Stimulated activated CD8-positive, alpha-beta memory T cell treated with anti-CD3 and anti-CD28 coated beads, Interleukin-4, amount 100 ng/mL, for 48 hours (primary cell): ENCODE results near the gene ZFP42.
"Not testable (repeated sequence)": the region's sequence is repeated elsewhere in the genome, so short reads cannot be mapped to it uniquely, and the experiment has no call there.

ENCODE experiments used
- DNase-seq: peaks from one replicate; pipeline ENCODE4 v3.0.0-alpha.2; 2020

ZFP42 gene

DNA sequence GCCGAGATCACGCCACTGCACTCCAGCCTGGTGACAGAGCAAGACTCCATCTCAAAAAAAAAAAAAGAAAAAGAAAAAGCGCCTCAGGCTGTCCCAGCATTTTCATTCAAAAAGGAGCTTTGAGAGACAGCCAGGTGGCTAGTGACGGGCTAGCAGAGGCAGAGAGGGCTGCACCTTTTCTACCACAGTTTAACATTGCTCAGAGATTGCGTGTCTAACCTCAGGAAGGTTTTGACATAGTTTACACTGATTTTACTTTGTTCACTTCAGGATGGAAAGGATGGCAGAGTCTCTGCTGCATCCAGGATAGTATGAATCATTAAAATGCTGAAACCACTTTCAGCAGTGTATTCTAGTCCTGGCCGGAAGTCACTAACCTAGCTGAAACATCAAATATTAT, 28.1 kb downstream of the ZFP42 start:
- no peak for DNase-seq

DNA sequence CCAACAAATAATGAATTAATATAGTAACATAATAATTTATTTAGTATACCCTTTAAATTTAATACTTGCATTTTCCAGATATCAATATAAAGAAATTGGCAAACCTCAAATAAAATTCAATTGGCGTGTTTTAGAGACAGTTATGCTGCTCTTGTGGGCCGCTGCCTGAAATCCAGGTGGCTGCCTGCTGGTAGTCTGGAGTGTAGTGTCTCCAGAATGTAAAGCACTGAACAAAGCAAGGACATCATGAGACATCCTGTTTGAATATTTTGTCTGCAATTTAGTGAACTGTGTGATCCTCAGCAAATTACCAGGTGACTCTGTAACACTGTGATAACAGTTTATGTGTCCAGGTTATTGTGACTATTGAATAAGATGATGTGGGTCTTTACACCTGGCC, 29.9 kb downstream of the ZFP42 start:
- DNase-seq = no peak

GRCh38 chr4:188029114-188029513, 33.5 kb downstream of the ZFP42 start:
- no peak for DNase-seq

DNA sequence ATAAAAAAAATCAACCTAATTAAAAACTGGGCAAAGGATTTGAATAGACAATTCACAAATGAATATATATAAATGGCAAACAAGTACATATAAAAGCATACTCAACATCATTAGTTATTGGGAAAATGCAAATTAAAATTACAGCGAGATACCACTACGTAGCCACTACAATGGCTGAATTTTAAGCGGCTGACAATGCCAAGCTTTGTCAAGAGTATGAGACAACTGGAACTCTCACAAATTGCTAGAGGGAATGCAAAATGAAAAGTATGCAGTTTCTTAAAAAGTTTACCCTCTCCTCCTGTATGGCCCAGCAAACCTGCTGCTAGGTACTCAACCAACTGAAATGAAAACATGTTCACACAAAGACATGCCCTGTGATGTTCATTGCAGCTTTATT, 34.8 kb downstream of the ZFP42 start:
- DNase-seq = no peak

- no peak for DNase-seq
Measured at GRCh38 chr4:188031751-188032150, 36.2 kb downstream of the ZFP42 start.

DNA sequence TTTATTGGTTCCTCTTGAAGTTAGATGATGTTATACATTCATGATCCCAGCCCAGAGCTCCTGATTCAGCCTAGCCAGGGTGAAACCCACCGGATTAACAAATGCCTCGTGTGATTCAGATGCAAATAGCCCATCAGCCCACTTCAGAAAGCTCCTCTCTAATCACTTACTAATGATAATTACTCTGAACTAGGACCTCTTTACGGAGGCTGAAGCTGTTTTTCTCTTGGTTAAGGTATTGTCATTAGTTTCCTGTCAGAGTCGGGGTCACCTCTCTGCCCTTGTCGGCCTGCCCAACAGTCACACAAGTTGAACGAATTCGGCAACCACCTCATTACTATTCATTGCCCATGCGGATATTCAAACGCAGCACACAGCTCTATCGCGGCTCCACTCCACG, 36.6 kb downstream of the ZFP42 start:
- no peak for DNase-seq

GRCh38 chr4:188032583-188032982, 37.0 kb downstream of the ZFP42 start:
- DNase-seq = no peak

- no peak for DNase-seq
Measured at GRCh38 chr4:188037003-188037713, 41.6 kb downstream of the ZFP42 start.

DNA sequence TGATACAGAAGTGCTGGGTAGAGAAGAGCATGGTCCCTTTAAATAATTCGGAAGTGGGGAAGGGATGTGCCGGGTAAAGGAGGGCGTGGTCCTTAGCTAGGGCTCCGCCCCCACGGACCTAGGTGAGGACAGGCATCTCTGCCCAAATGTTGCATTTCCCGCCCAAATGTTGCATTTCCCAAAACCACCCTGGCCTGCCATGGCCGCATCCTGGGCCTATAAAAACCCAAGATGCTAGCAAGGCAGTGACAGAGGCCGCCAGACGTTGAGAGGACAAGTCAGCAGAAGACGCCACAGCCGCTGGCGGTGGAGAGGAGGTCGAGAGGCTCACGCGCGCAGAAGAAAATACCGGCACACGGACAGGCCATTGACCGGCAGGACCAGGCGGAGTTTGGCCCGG, 46.1 kb downstream of the ZFP42 start:
- DNase-seq = no peak

DNA sequence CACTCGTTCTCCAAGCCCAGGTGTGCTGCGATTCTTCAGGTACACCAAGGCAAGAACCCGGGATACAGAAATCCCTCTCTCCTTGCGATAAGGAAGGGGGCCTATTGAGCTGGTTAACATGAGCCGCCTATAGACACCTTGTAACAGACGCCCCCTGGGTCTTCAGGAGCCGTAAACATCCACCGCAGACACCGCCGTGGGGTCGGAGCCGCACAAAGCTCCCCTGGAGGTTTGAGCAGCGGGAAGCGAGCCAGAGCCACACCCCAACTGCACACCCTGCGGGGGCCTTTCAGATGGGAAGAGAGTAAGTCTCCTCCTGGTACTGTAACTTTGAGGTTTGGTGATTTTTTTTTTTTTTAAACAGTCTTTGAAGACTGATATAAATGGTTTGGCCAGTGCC, 46.6 kb downstream of the ZFP42 start:
- no peak for DNase-seq

GRCh38 chr4:188043154-188043553, 47.6 kb downstream of the ZFP42 start:
- no peak for DNase-seq

GRCh38 chr4:188045461-188045860, 49.9 kb downstream of the ZFP42 start:
- DNase-seq = not testable (repeated sequence)

GRCh38 chr4:188046657-188047056, 51.1 kb downstream of the ZFP42 start:
- DNase-seq = no peak

- no peak for DNase-seq
Measured at GRCh38 chr4:188053302-188053701, 57.7 kb downstream of the ZFP42 start.
